ENCODE measurements around the gene IQCF6.

GRCh38 chr3:51819709-51820406 is 40.8 kb upstream of the IQCF6 start:
- TF ChIP-seq CTCF (conservative IDR thresholded peaks at IDR 0.05; ENCODE audit: low read depth in 2 of 2) (peak; percentile 81 to 94), EZH2 (IDR thresholded peaks at IDR 0.05; ENCODE audit: low read depth, unreplicated experiment) (no peak), ZNF331 (CRISPR knock-in tag; IDR thresholded peaks at IDR 0.05; ENCODE audit: low read depth) (no peak), CREB1 (CRISPR knock-in tag; IDR thresholded peaks at IDR 0.05; ENCODE audit: low read depth) (no peak), POLR2AphosphoS5 (IDR thresholded peaks at IDR 0.05; ENCODE audit: low read depth) (no peak), ETS1 (IDR thresholded peaks at IDR 0.05) (no peak), EZH2phosphoT487 (IDR thresholded peaks at IDR 0.05; ENCODE audit: unreplicated experiment) (no peak), JUNB (IDR thresholded peaks at IDR 0.05; ENCODE audit: unreplicated experiment) (no peak), NANOG (IDR thresholded peaks at IDR 0.05; ENCODE audit: borderline replicate concordance) (no peak), ZNF114 (CRISPR knock-in tag; IDR thresholded peaks at IDR 0.05) (no peak), STAT1 (IDR thresholded peaks at IDR 0.05; ENCODE audit: unreplicated experiment) (no peak), ZNF462 (CRISPR knock-in tag; IDR thresholded peaks at IDR 0.05) (no peak; the same call in 1 of the 2 replicates)
- TF ChIP-seq, protein P1, sequence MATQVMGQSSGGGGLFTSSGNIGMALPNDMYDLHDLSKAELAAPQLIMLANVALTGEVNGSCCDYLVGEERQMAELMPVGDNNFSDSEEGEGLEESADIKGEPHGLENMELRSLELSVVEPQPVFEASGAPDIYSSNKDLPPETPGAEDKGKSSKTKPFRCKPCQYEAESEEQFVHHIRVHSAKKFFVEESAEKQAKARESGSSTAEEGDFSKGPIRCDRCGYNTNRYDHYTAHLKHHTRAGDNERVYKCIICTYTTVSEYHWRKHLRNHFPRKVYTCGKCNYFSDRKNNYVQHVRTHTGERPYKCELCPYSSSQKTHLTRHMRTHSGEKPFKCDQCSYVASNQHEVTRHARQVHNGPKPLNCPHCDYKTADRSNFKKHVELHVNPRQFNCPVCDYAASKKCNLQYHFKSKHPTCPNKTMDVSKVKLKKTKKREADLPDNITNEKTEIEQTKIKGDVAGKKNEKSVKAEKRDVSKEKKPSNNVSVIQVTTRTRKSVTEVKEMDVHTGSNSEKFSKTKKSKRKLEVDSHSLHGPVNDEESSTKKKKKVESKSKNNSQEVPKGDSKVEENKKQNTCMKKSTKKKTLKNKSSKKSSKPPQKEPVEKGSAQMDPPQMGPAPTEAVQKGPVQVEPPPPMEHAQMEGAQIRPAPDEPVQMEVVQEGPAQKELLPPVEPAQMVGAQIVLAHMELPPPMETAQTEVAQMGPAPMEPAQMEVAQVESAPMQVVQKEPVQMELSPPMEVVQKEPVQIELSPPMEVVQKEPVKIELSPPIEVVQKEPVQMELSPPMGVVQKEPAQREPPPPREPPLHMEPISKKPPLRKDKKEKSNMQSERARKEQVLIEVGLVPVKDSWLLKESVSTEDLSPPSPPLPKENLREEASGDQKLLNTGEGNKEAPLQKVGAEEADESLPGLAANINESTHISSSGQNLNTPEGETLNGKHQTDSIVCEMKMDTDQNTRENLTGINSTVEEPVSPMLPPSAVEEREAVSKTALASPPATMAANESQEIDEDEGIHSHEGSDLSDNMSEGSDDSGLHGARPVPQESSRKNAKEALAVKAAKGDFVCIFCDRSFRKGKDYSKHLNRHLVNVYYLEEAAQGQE (IDR thresholded peaks at IDR 0.05; ENCODE audit: unreplicated experiment) = no peak
